HG02763 (cell line): ENCODE measurements around the gene CMTR1.

ENCODE experiments used
- ATAC-seq: cut with Tn5 transposase; IDR thresholded peaks from one replicate; pipeline ENCODE4 v1.9.1; 2021; ENCODE audit warnings: mild to moderate bottlenecking, moderate library complexity; ENCODE audit not compliant: unreplicated experiment

The CMTR1 gene

DNA sequence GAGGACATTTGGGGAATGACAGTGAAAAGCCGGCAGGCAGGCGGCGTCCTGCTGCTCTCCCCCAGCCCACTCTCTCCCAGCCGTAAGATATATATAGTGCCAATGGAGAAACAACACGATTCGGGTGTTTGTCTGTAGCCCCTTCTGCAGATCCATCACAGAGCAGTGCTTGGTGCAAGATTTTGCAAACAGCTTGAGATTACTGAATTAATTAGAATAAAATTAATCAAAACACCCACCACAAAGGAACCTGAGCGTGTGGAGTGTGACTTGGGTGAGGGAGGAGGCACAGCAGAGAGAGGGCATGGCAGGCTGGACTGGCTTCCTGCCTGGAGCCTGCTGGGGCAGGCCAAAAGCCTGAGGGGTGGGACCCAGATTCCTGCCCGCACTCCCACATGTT lies 95.5 kb downstream of the CMTR1 start:
- ATAC-seq: no peak

DNA sequence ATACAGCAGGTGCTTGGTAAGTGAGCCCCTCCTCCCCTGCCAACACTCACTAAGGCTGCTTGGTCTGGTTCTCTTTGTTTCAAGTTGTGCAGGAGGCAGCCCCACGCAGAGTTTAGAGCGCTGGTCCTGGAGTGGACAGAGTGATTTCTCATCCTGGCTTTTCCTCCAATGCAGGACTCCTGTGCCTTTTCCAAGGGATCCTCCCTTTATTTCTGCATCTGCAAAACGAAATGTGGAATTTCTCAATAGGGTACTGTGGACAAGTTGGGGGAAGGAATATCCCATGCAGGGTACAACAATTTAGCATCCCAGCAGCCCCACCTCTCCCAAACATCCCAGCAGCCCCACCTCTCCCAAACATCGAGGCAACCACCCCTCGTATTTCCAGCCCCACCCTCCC lies 97.3 kb downstream of the CMTR1 start:
- ATAC-seq: no peak

DNA sequence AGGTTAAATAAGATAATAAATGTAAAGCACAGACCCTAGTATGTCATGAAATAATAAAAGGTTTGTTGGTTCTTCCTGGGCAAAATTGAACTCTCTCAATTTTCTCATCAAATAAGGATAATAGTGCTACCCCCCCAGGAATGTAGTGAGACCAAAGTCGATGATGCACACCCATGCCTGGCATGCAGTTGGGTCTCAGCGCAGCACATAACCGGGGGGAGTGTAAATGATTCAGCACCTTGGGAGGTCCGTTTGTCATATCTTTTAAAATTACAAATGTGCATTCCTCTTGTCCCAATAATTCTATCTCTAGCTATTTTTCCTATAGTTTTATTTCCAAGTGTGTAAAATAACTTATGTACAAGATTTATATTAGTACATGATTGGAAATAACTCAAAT lies 98.0 kb downstream of the CMTR1 start:
- no peak for ATAC-seq
